Measurements from ENCODE around the gene SLC25A13.

SLC25A13 gene

GRCh38 chr7:96084881-96085553, 236.9 kb downstream of the SLC25A13 start:
- DNase-seq = no peak

- no peak for DNase-seq
Observed at GRCh38 chr7:96080027-96080426, 241.9 kb downstream of the SLC25A13 start.

- DNase-seq = no peak
Observed at GRCh38 chr7:96076350-96076707, 245.6 kb downstream of the SLC25A13 start.

DNA sequence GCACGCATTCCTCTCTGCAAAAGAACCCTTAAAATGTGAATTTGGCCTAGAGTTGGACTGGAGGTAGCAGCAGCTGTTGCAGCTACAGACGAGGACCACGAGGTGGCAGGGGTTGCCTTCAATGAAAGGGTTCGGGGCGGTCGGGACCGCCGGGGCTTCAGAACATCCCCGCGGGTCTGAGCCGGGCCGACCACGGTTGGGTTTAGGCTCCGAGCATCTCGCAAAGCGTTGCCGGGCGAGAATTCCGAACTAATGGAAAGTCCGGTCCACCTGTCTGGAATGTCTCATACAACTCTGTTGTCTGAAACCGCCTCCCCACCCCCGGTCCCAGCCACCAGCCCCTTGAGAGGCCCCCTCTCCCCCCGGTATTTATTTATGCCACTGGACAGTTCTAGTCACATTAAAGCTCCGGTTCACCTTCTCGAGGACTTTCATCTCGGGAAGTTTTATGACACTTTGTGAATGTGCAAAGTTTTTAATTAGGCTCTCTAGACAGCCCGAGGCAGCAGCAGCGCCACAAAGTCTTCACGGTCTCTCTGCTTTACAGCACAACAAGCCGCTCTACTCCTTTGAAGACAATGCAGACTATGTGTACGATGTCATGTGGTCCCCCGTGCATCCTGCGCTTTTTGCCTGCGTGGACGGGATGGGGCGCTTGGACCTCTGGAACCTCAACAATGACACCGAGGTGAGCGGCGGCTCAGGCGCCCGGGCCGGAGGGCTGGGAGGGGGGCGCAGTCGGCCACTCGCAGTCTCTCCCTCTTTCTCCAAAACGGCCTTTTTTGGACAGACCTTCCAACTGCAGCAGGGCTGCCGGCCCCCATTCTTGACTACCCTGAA, 246.2 kb downstream of the SLC25A13 start:
- DNase-seq = no peak

GRCh38 chr7:96074871-96075270, 247.0 kb downstream of the SLC25A13 start:
- DNase-seq = no peak
